ENCODE results near the gene VWA3A. TPM values are rescaled to one million over a fixed set of nuclear protein-coding genes. Genes with fewer than 3 reads are reported as not detected.
"Not testable (repeated sequence)": the region's sequence is repeated elsewhere in the genome, so short reads cannot be mapped to it uniquely, and the experiment has no call there.

VWA3A gene
- total RNA-seq, 3 donors from 2014 or later (not counting 1 experiment from before 2014, with no cell fraction given) = 0.28 to 0.39 (median 0.35) TPM

DNA sequence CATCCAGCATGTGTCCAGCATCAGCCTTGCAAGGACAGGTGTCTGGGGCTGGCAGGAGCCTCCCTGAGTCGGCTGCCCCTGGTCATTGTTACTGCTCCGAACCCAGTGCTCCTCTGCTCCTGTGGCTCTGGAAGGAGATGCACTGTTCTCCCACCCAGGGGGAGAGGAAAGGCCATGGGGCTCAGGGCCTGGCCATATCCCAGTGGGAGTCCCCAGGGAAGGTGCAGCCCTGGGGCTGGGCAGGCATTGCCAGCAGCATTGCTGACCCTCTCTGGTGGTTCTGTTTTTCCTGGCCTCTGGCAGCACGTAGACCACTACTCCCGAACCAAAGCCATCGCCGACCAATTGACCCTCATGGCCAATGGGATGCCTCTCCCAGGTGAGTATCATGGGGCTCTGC is 79.6 kb downstream of the VWA3A start:
- Mint-ChIP-seq H3K4me1 (no peaks in the 10 kb centered on the region), H3K27me3 (ENCODE audit: low read depth in 2 of 2) (no peaks in the 10 kb centered on the region), H3K27ac (no peak overlapping the region), H3K9me3 (no peaks in the 10 kb centered on the region), H3K4me3 (no peak overlapping the region), H3K36me3 (no peaks in the 10 kb centered on the region)
- Histone ChIP-seq H3K4me3 (ENCODE audit: low read length) (no peak overlapping the region), H3K4me1 (ENCODE audit: control insufficient read depth, insufficient read depth, low read length) (no peaks in the 10 kb centered on the region), H3K27me3 (ENCODE audit: control insufficient read depth, insufficient read depth, low read length) (no peaks in the 10 kb centered on the region), H3K36me3 (ENCODE audit: control insufficient read depth, insufficient read depth, low read length) (no peaks in the 10 kb centered on the region), H3K9me3 (ENCODE audit: control insufficient read depth, insufficient read depth, low read length) (no peaks in the 10 kb centered on the region), H3K27ac (ENCODE audit: low read length) (no peak overlapping the region)
- DNase-seq (no peak), ATAC-seq (no peak)
- 91% methylated on average over 6 of the region's 6 CpGs for WGBS (ENCODE audit: insufficient coverage)
- intact Hi-C loops (cut with micrococcal nuclease) = no loop called here
- no peak for TF ChIP-seq CTCF (IDR thresholded peaks at IDR 0.05)

- H3K4me3 ChIP-seq (ENCODE audit: low read length); ATAC-seq; intact Hi-C loops (cut with micrococcal nuclease); DNase-seq; H3K4me1 Mint-ChIP-seq; H3K36me3 Mint-ChIP-seq; H3K27ac Mint-ChIP-seq; H3K9me3 Mint-ChIP-seq; H3K4me3 Mint-ChIP-seq; H3K9me3 ChIP-seq (ENCODE audit: control insufficient read depth, insufficient read depth, low read length); H3K4me1 ChIP-seq (ENCODE audit: control insufficient read depth, insufficient read depth, low read length); H3K36me3 ChIP-seq (ENCODE audit: control insufficient read depth, insufficient read depth, low read length); H3K27me3 ChIP-seq (ENCODE audit: control insufficient read depth, insufficient read depth, low read length); H3K27ac ChIP-seq (ENCODE audit: low read length); H3K27me3 Mint-ChIP-seq (ENCODE audit: low read depth in 2 of 2): not testable (repeated sequence)
- 71% methylated on average over 1 of the region's 1 CpG for WGBS (ENCODE audit: insufficient coverage)
Measured at GRCh38 chr16:22172642-22173041, 80.3 kb downstream of the VWA3A start.

- Histone ChIP-seq H3K4me1 (ENCODE audit: control insufficient read depth, insufficient read depth, low read length) (no peaks in the 10 kb centered on the region), H3K9me3 (ENCODE audit: control insufficient read depth, insufficient read depth, low read length) (no peaks in the 10 kb centered on the region), H3K27ac (ENCODE audit: low read length) (no peak overlapping the region), H3K36me3 (ENCODE audit: control insufficient read depth, insufficient read depth, low read length) (no peaks in the 10 kb centered on the region), H3K4me3 (ENCODE audit: low read length) (no peak overlapping the region), H3K27me3 (ENCODE audit: control insufficient read depth, insufficient read depth, low read length) (no peaks in the 10 kb centered on the region)
- no peak overlapping the region for H3K4me3 Mint-ChIP-seq
- no peaks in the 10 kb centered on the region for H3K27me3 Mint-ChIP-seq (ENCODE audit: low read depth in 2 of 2)
- intact Hi-C loops (cut with micrococcal nuclease) = no loop called here
- H3K36me3 Mint-ChIP-seq = no peaks in the 10 kb centered on the region
- ATAC-seq (no peak), DNase-seq (no peak)
- no peak for TF ChIP-seq CTCF (IDR thresholded peaks at IDR 0.05)
- H3K27ac Mint-ChIP-seq = no peak overlapping the region
- H3K4me1 Mint-ChIP-seq = no peaks in the 10 kb centered on the region
- no peaks in the 10 kb centered on the region for H3K9me3 Mint-ChIP-seq
- 69% methylated on average over 9 of the region's 9 CpGs for WGBS (ENCODE audit: insufficient coverage)
Measured at GRCh38 chr16:22174642-22175041, 82.3 kb downstream of the VWA3A start.

DNA sequence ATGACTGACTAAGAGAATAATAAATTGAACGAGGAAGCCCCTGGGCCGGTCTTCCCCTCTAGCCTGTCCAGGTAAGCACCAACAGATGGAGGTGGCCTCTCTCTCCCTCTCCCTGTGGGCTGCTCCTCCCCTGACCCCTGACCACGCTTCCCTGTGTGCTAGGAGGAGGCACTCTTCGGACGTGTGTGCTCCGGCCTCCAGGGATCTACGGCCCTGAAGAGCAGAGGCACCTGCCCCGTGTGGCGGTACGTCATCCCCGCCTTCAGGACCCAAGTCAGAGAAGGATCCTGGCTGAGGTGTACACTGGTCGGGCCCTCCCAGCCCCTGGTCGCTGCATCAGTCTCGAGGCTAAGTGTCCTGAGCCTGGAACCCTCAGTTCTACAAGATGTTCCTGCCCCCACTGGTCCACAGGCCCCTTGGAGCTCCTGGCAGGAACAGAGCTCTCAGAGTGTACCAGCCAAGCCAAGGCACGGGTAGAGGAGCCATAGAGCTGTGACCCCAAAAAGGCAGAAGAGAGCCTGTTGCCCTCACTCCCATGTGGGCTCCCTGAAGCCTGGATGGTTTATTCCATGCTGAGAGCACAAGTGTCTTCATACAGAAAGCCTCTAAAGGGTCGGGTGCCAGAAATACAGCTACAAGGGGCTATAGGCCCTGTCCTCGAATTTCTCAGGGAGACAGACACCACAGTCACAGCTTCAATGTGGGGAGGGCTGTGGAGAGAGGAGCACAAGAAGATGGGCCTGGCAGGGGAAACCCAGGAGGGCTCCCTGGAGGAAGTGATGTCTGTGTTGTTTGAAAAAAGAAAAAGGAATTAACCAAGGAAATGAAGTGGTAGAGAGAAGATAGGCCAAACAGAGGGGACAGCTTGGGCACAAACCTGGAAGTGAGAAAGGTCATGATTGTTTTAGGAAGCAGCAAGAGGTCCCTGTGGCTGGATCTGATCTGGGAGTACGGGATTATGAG is 85.9 kb downstream of the VWA3A start:
- no peaks in the 10 kb centered on the region for H3K27me3 ChIP-seq (ENCODE audit: control insufficient read depth, insufficient read depth, low read length)
- ATAC-seq = no peak
- DNase-seq = no peak
- Mint-ChIP-seq H3K4me1 (no peaks in the 10 kb centered on the region), H3K27me3 (ENCODE audit: low read depth in 2 of 2) (peaks cover 0 to 3% of the 10 kb centered on the region in 2 donors), H3K27ac (no peak overlapping the region), H3K36me3 (no peaks in the 10 kb centered on the region), H3K4me3 (no peak overlapping the region), H3K9me3 (no peaks in the 10 kb centered on the region)
- no peaks in the 10 kb centered on the region for H3K36me3 ChIP-seq (ENCODE audit: control insufficient read depth, insufficient read depth, low read length)
- TF ChIP-seq CTCF (IDR thresholded peaks at IDR 0.05) = no peak
- intact Hi-C loops (cut with micrococcal nuclease) = no loop called here
- 88% methylated on average over 18 of the region's 18 CpGs for WGBS (ENCODE audit: insufficient coverage)
- H3K27ac ChIP-seq (ENCODE audit: low read length) = no peak overlapping the region
- no peak overlapping the region for H3K4me3 ChIP-seq (ENCODE audit: low read length)
- H3K9me3 ChIP-seq (ENCODE audit: control insufficient read depth, insufficient read depth, low read length) = no peaks in the 10 kb centered on the region
- no peaks in the 10 kb centered on the region for H3K4me1 ChIP-seq (ENCODE audit: control insufficient read depth, insufficient read depth, low read length)

All from natural killer cell (primary cell).